HEK293 (cell line): Measurements from ENCODE around the gene NKD1.

Source experiments
- FEZF1 ChIP-seq: fragments of 450-650 bp; formaldehyde crosslinking; IDR thresholded peaks from 2 replicates; pipeline ENCODE4 v1.5.1; 2016; ENCODE audit warnings: missing biosample characterization, missing genetic modification characterization
- KLF10 ChIP-seq: fragments of 450-650 bp; IDR thresholded peaks from 2 replicates; pipeline ENCODE4 v1.5.1; 2018; ENCODE audit warnings: missing biosample characterization, mild to moderate bottlenecking, missing genetic modification characterization
- SETDB1 ChIP-seq: IDR thresholded peaks from one replicate; pipeline ENCODE4 v1.6.1; 2017; ENCODE audit warnings: mild to moderate bottlenecking, low read length, moderate library complexity, mixed read lengths; ENCODE audit not compliant: insufficient read length
- ZFP3 ChIP-seq: fragments of 450-650 bp; formaldehyde crosslinking; IDR thresholded peaks from 2 replicates; pipeline ENCODE4 v1.5.1; 2016; ENCODE audit warnings: low read depth, missing biosample characterization, missing genetic modification characterization
- ZNF184 ChIP-seq: fragments of 450-650 bp; IDR thresholded peaks from 2 replicates; pipeline ENCODE4 v1.5.1; 2018; ENCODE audit warnings: missing biosample characterization, mild to moderate bottlenecking, missing genetic modification characterization
- ZNF37A ChIP-seq: fragments of 450-650 bp; IDR thresholded peaks from 2 replicates; pipeline ENCODE4 v1.5.1; 2018; ENCODE audit warnings: missing biosample characterization, missing genetic modification characterization
- TF ChIP-seq, protein P1 (sequence below): fragments of 450-650 bp; formaldehyde crosslinking; IDR thresholded peaks from 2 replicates; pipeline ENCODE4 v1.5.1; 2016; ENCODE audit warnings: missing biosample characterization, missing genetic modification characterization
- TF ChIP-seq, protein P2 (sequence below): fragments of 450-650 bp; formaldehyde crosslinking; IDR thresholded peaks from 2 replicates; pipeline ENCODE4 v1.5.1; 2016; ENCODE audit warnings: missing biosample characterization, missing genetic modification characterization
- TF ChIP-seq, protein P3 (sequence below): fragments of 450-650 bp; formaldehyde crosslinking; IDR thresholded peaks from 2 replicates; pipeline ENCODE4 v1.5.1; 2017; ENCODE audit warnings: missing biosample characterization, missing genetic modification characterization

DNA sequence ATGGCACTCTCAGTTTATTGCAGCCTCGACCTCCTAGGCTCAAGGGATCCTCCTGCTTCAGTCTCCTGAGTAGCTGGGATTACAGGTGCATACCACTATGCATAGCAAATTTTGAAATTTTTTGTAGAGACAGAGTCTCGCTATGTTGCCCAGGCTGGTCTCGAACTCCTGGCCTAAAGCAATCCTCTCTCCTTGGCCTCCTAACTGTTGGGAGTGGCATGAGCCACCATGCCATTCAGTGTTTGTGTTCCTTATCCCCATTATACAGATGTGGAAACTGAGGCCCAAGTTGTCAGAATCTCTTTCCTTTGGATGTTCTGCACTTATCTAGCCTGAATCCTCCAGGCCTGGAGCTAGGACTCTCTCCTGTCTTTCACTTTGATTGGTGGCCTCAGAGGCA, 40.8 kb upstream of the NKD1 start:
- TF ChIP-seq, protein P1, sequence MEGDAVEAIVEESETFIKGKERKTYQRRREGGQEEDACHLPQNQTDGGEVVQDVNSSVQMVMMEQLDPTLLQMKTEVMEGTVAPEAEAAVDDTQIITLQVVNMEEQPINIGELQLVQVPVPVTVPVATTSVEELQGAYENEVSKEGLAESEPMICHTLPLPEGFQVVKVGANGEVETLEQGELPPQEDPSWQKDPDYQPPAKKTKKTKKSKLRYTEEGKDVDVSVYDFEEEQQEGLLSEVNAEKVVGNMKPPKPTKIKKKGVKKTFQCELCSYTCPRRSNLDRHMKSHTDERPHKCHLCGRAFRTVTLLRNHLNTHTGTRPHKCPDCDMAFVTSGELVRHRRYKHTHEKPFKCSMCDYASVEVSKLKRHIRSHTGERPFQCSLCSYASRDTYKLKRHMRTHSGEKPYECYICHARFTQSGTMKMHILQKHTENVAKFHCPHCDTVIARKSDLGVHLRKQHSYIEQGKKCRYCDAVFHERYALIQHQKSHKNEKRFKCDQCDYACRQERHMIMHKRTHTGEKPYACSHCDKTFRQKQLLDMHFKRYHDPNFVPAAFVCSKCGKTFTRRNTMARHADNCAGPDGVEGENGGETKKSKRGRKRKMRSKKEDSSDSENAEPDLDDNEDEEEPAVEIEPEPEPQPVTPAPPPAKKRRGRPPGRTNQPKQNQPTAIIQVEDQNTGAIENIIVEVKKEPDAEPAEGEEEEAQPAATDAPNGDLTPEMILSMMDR (tag by site-specific recombination), result no peak
- TF ChIP-seq ZNF184 (no peak), ZFP3 (tag by site-specific recombination) (no peak), SETDB1 (no peak), ZNF37A (tag by site-specific recombination) (no peak), KLF10 (tag by site-specific recombination) (no peak), FEZF1 (tag by site-specific recombination) (no peak)
- TF ChIP-seq, protein P2, sequence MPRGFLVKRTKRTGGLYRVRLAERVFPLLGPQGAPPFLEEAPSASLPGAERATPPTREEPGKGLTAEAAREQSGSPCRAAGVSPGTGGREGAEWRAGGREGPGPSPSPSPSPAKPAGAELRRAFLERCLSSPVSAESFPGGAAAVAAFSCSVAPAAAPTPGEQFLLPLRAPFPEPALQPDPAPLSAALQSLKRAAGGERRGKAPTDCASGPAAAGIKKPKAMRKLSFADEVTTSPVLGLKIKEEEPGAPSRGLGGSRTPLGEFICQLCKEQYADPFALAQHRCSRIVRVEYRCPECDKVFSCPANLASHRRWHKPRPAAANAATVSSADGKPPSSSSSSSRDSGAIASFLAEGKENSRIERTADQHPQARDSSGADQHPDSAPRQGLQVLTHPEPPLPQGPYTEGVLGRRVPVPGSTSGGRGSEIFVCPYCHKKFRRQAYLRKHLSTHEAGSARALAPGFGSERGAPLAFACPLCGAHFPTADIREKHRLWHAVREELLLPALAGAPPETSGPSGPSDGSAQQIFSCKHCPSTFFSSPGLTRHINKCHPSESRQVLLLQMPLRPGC (tag by site-specific recombination), result no peak
- TF ChIP-seq, protein P3, sequence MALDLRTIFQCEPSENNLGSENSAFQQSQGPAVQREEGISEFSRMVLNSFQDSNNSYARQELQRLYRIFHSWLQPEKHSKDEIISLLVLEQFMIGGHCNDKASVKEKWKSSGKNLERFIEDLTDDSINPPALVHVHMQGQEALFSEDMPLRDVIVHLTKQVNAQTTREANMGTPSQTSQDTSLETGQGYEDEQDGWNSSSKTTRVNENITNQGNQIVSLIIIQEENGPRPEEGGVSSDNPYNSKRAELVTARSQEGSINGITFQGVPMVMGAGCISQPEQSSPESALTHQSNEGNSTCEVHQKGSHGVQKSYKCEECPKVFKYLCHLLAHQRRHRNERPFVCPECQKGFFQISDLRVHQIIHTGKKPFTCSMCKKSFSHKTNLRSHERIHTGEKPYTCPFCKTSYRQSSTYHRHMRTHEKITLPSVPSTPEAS (tag by site-specific recombination), result no peak
